Kidney (tissue), 14 donors: ENCODE measurements around the gene VASH2. TPM values are rescaled to one million over a fixed set of nuclear protein-coding genes. Genes with fewer than 3 reads are reported as not detected.

Source experiments
- DNase-seq, 5 donors: peaks; one replicate each; pipeline ENCODE4 v3.0.0-alpha.2; 2013 to 2020
- FAIRE-seq: peaks from 2 replicates; lab custom pipeline; 2012; peaks lifted over from hg19 to GRCh38; lab: Jason Lieb, UNC
- H3K27ac ChIP-seq, 2 donors: one replicate each; pipeline ENCODE4 v1.7.0; 2013; ENCODE audit warnings: low read depth in 2 of 2, low read length in 2 of 2, inconsistent platforms in 1 of 2
- H3K27me3 ChIP-seq: one replicate; pipeline ENCODE4 v1.7.1; 2013; ENCODE audit warnings: low read length, inconsistent platforms; ENCODE audit not compliant: control insufficient read depth, insufficient read depth
- H3K36me3 ChIP-seq, 3 donors: one replicate each; pipeline versions ENCODE4 v1.7.0 to v1.7.1; 2013; ENCODE audit warnings: low read length in 3 of 3, control low read depth in 1 of 3, inconsistent platforms in 1 of 3; ENCODE audit not compliant: insufficient read depth in 3 of 3, control insufficient read depth in 2 of 3
- H3K4me1 ChIP-seq, 3 donors: one replicate each; pipeline versions ENCODE4 v1.7.0 to v1.7.1; 2013; ENCODE audit warnings: low read length in 3 of 3, inconsistent platforms in 1 of 3, low read depth in 1 of 3; ENCODE audit not compliant: control insufficient read depth in 2 of 3, insufficient read depth in 2 of 3
- H3K4me3 ChIP-seq, 3 donors: one replicate each; pipeline versions ENCODE4 v1.7.0 to v1.8.1; 2013; ENCODE audit warnings: low read length in 3 of 3, control low read depth in 1 of 3, inconsistent platforms in 1 of 3
- H3K9ac ChIP-seq, 3 donors: one replicate each; pipeline versions ENCODE4 v1.7.0 to v1.7.1; 2013; ENCODE audit warnings: low read length in 3 of 3, control low read depth in 1 of 3, inconsistent platforms in 1 of 3
- H3K9me3 ChIP-seq, 3 donors: one replicate each; pipeline versions ENCODE4 v1.7.0 to v1.7.1; 2013; ENCODE audit warnings: low read length in 3 of 3, control low read depth in 1 of 3, inconsistent platforms in 1 of 3; ENCODE audit not compliant: control insufficient read depth in 2 of 3, insufficient read depth in 1 of 3
- CTCF ChIP-seq: IDR thresholded peaks from 3 replicates; pipeline ENCODE4 v1.5.1; 2012; ENCODE audit warnings: mild to moderate bottlenecking, moderate library complexity, borderline replicate concordance; ENCODE audit not compliant: insufficient read depth; ENCODE audit errors: extremely low read depth
- intact Hi-C: fragments of 100-400 bp; cut with DNase I; formaldehyde crosslinking; loops from one replicate; pipeline ENCODE4 v1.11.1; 2022
- polyA plus RNA-seq: library from polyadenylated mRNA; stranded (reverse); fragments of 350-450 nt; fragmentation: Illumina TruSeq; extraction: RNeasy Lipid Tissue Mini Kit (QIAGEN cat#74804); gene quantifications from one replicate; pipeline ENCODE4 v1.2.3, GENCODE V29; 2014; ENCODE audit warnings: low read depth, low replicate concordance; ENCODE audit not compliant: insufficient read depth
- total RNA-seq: library from RNA; stranded (reverse); fragmentation: NEBNext Ultra II Directional; extraction: Animal tissue kit (Norgen Biotek cat#: 25700); gene quantifications from one replicate; pipeline ENCODE4 v1.2.1, GENCODE V29; 2021
- donor health status: control.
- donor health status: control.
- donor health status: control.
- donor health status: control.
- donor health status: control.
- donor health status: DM: yes; HTN: yes; CAD: no.
- donor health status: Normal renal cell carcinoma (clear cell type).

The VASH2 gene
- total and polyA plus RNA-seq, 2 donors from 2014 or later: 0.57 TPM; not detected in 1

DNA sequence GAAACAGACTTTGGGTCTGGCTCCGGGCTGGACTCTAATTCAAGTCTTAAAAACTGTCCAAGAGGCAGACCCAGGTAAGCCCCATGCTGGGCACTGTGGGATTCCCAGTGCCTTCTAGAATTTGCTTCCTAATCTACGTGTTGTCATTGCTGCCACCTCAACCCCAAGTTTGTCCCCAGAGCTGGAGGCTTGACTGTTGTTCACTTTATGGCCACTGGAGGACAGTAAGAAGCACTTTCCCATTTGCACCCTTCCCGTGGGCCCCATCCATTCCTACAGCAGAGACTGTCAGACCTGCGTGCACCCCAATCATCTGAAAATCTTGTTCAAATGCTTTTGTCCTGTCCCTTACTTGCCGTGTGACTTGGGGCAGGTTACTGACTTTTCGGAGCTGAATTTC is 29.4 kb upstream of the VASH2 start:
- Histone ChIP-seq H3K9ac (no peak overlapping the region), H3K4me1 (no peaks in the 10 kb centered on the region), H3K36me3 (no peaks in the 10 kb centered on the region), H3K4me3 (no peak overlapping the region), H3K27ac (no peak overlapping the region), H3K9me3 (no peaks in the 10 kb centered on the region), H3K27me3 (no peaks in the 10 kb centered on the region)
- TF ChIP-seq CTCF: peak; percentile 45
- DNase-seq (no peak), FAIRE-seq (no peak)
- intact Hi-C loops: no loop called here

GRCh38 chr1:212922016-212922415 is 28.3 kb upstream of the VASH2 start:
- intact Hi-C loops: no loop called here
- Histone ChIP-seq H3K4me1 (no peaks in the 10 kb centered on the region), H3K9ac (no peak overlapping the region), H3K27ac (no peak overlapping the region), H3K4me3 (no peak overlapping the region), H3K36me3 (no peaks in the 10 kb centered on the region), H3K9me3 (no peaks in the 10 kb centered on the region), H3K27me3 (no peaks in the 10 kb centered on the region)
- TF ChIP-seq CTCF: no peak
- FAIRE-seq (no peak), DNase-seq (no peak)

- no peak for FAIRE-seq
- Histone ChIP-seq H3K9ac (no peak overlapping the region), H3K9me3 (no peaks in the 10 kb centered on the region), H3K4me1 (no peaks in the 10 kb centered on the region), H3K27me3 (no peaks in the 10 kb centered on the region), H3K27ac (no peak overlapping the region), H3K36me3 (no peaks in the 10 kb centered on the region), H3K4me3 (no peak overlapping the region)
- intact Hi-C loops: no loop called here
- no peak for DNase-seq
- no peak for TF ChIP-seq CTCF
Observed at GRCh38 chr1:212926372-212926771, 24.0 kb upstream of the VASH2 start.
